Femur (tissue), 1 donor: Measurements from ENCODE around the gene PLA2R1.
A peak's percentile ranks its signal among the peaks of the same experiment; 100 is the strongest.
"Not testable (repeated sequence)": the region's sequence is repeated elsewhere in the genome, so short reads cannot be mapped to it uniquely, and the experiment has no call there.

Experiments used
- DNase-seq: peaks from one replicate; pipeline ENCODE4 v3.0.0-alpha.2; 2017

Gene PLA2R1

DNA sequence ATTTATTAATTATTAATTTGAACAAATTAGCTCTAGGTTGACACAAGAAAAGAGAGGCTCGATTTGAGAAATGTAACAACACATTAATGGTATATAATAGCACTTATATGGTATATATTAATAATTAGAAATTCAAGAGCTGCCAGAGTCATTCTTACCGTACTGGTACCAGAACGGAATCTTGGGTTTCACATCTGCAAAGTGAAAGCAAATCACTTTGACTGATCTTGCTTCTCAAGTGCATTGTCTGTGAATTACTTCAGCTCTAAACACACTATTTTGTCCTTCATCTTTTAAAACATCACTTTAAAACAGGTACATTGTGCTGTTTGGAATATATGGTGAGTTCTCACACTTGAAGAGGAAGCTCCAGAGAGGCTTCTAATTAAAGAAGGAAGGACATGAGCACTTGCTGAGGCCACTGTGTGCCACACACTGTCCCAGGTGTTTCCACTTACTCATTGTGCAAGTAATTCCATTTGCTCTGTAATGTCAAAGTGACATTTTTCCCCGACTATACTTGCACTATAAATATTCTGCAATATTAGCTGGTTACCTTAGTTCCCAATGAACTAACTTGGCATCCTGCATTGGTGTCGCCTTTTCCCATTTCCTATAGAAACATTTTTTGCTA is 85.8 kb downstream of the PLA2R1 start:
- DNase-seq = no peak

DNA sequence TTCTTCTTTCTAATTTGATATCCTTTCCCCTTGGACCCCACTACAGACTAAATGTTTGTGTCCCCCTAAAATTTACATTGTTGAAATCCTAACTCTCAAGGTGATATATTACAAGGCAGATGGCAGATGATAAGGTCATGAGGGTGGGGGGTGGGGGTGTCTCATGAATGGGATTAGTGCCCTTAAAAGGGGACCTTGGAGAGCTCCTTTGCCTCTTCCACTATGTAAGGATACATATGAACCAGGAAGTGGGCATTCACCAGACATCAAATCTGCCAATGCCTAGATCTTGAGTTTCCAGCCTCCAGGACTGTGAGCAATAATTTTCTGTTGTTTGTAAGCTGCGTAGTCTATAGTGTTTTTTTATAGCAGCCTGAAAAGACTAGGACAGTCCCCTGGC is 89.1 kb downstream of the PLA2R1 start:
- no peak for DNase-seq

DNA sequence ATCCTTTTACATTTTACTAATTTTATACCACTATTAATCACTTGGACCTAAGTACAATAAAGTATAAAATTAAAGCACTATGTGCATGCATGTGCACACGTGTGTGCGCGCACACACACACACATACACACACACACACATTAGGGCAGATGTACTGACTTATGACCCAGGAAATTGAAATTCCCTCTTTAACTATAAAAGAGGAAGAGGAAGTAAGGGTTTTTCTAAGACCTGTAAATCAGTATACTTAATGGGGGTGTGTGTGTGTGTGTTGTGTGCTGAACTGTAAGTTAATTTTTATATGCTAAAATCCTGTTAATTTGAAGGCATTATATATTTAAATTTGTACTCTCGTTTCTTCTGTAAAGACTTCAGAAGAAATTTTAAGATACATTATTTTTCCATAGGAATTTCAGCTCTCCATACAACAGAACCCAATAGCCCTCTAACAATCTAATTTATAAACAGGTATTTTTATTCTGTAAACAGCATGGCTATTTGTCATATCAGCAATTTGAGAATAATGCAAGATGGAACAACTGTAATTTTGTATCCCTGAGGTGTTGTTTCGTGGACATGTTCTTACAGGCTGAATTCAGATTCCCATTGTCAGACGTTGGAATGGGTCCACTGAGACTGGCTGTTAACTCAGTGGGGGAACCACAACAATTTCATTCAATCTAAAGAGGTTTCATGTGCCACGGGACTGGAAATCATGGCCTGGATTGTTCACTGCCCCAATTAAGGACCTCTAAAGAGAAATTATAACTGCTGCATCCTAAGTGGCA is 90.9 kb downstream of the PLA2R1 start:
- DNase-seq = no peak

DNA sequence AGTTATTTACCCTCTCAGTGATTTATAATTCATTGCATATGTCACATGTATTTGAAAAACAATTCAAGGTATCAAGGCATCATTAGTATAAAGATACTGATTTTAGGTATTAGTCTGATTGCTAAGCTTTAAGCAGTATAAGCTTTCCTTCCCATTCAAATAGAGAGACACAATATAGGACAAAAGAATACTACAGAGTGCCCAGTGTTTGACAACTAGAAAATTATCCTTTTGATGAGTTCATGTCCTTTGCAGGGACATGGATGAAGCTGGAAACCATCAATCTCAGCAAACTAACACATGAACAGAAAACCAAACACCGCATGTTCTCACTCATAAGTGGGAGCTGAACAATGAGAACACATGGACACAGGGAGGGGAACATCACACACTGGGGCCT is 91.9 kb downstream of the PLA2R1 start:
- DNase-seq = not testable (repeated sequence)

- peak; percentile 44 for DNase-seq
These were observed 94.0 kb downstream of the PLA2R1 start for GRCh38 chr2:159968279-159968900.

- no peak for DNase-seq
These were observed 98.7 kb downstream of the PLA2R1 start for GRCh38 chr2:159963700-159964099.

- not testable (repeated sequence) for DNase-seq
These were observed 99.9 kb downstream of the PLA2R1 start for GRCh38 chr2:159962513-159962912.

DNA sequence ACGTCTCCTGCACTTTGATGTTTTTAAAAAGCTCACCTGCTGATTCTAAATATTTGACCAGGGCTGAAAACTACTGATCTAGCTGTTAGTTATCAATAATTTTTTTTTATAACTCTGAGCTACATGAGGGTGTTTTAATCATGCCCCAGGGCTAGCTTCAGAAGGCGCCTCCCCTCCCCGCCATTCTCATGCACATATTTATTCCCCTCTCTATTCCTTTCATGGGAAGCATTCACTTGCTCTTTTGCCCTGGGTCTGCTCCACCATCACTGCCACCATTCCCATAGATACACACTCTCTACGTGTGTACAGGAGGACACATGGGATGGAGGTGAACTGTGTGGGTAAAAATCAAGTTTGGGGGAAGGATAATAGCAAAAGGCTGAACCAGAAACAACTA is 101.0 kb downstream of the PLA2R1 start:
- no peak for DNase-seq

DNA sequence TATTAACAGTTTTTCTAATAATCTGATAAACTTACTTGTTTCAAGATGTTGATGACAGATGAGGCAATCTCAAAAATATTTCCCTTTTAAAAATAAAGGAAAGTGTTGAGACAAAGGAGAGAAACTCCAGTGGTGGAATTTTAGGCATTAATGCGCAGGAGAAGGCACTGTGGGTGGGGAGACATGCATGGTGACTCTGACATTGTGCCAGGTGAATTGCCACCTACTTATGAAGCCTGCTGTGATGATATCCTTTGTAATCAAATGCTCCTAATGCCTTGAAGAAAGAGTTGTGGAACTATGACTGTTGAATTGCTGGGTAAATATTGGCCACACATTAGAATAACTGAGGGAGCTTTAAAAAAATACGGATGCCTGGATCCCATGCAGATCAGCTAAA is 101.4 kb downstream of the PLA2R1 start:
- no peak for DNase-seq

GRCh38 chr2:159960414-159960813 is 102.0 kb downstream of the PLA2R1 start:
- no peak for DNase-seq

- no peak for DNase-seq
These were observed 103.3 kb downstream of the PLA2R1 start for GRCh38 chr2:159959136-159959535.

DNA sequence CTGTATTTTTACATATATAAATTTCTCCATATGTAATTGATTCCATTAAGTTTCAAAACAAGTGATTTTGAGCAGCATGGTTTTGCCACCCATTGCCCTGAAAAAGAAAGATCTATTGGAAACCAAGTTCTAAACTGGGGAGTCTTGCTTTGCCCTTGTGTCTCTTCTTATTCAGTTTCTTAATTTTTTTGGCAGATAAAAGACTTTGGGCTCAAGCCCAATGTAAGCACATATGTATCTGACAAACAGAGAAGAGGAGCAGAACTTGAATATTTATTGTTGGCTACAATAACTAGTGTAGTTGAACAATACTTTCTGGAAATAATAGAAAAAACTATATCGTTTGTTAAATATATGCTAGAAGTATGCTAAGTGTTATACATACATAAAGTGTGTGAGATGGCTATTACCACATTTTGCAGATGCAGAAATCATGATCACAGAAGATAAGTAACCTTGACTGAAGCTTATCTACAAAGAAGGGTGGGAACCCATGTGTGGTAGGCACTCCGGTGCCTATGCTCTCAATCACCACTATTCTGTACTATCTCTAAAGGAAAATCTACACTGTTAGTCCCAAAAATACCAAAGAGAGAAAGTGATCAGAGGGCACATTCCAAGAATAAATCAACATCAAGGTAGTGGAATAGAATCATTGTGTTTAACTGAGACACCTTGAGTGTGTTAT is 109.1 kb downstream of the PLA2R1 start:
- DNase-seq = no peak

GRCh38 chr2:159946326-159946999 is 116.0 kb downstream of the PLA2R1 start:
- DNase-seq = no peak

DNA sequence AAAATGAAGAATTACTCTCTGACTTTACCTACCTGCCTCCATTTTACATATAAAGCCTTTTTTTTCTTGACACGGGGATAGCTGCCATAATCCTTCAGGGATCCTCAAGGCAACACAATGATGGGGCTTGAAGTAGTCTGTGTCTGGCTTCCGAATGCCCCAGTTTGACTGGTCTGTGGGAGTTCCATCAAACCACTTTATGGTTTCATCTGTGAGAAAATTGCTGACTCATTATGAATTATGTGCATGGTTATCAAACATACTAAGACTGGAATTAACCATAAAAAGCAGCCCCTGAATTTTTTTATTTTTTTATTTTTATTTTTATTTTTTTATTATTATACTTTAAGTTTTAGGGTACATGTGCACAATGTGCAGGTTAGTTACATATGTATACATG is 117.5 kb downstream of the PLA2R1 start:
- DNase-seq = no peak

DNA sequence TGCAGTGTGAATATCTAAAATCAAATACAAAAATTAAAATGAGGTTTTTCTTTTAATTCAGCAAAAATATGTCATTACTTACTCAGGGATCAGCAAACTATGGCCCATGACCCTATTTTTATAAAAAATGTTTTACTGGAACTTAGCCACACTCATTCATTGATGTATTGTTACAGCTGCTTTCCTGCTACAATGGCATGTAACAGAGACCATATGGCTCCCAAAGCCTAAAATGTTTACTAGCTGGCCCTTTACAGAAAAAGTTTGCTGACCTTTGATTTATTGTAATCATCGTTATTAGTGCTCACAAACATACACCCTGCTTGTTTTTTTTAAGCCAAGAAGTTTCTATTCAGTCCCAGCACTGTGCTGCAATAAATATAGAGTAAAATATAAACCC is 120.3 kb downstream of the PLA2R1 start:
- DNase-seq = no peak

GRCh38 chr2:159941729-159942128 is 120.7 kb downstream of the PLA2R1 start:
- DNase-seq = no peak

DNA sequence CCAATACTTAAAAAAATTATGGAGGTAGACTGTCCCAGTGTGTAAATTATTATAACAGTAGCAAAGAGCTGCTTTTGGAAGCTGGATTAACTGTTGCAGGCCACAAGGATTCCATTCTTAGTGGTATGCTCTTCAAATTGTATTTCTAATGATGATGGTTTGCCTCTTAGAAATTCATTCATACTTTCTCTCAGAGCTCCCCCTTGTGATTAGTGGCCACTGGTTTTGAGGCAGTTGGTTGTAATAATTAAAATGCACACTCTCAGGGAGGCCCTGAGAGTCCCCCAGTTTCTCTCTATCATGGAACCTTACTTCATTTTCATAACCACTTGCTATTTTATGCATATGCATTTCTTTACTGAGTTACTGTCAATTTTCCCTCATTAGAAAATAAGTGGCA is 122.5 kb downstream of the PLA2R1 start:
- DNase-seq = no peak

- DNase-seq = no peak
These were observed 124.0 kb downstream of the PLA2R1 start for GRCh38 chr2:159938395-159938794.

GRCh38 chr2:159936471-159936870 is 125.9 kb downstream of the PLA2R1 start:
- DNase-seq = no peak

DNA sequence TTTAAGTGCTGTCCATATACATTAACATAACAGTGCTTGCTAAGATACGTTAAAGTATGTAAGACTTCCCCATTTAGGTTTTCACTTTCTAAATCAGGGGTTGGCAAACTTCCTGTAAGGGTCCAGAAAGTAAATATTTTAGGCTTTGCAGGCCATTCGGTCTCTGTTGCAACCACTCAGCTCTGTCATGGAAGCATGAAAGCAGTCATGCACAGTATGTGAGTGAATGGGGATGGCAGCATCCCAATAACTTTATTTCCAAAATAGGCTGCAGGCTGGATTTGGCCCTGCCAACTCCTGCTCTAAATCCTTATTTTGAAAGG is 128.7 kb downstream of the PLA2R1 start:
- DNase-seq = peak; percentile 23

DNA sequence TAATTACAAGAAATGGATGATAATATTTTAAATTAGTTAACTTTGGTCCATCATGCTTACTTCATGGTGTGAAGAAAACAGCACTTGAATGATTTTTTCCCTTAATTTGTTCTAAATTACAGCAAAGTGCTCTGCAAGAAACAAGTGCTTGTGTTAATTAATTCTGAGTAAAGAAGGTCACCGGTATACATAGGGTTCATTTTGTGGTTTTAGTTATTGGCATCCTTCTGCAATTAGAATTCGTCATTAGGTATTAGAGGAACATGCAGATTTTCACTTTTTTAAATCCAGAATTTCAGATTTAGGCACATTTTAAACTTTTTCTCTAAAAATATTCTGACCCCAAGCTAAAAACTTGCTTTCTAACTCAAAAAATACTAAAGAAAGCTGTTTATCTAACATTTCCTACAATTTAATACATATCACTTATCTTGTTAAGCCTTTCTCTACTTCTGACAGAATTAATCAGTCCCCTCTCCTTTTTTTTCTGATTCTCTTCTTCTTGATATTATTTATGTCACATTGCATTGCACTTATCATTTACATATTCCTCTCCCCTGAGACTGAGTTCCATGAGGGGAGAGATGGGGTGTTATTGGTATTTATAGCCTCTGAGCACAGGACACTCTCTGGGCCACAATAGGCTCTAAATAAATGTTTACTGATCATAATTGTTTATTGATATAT is 129.2 kb downstream of the PLA2R1 start:
- no peak for DNase-seq

DNA sequence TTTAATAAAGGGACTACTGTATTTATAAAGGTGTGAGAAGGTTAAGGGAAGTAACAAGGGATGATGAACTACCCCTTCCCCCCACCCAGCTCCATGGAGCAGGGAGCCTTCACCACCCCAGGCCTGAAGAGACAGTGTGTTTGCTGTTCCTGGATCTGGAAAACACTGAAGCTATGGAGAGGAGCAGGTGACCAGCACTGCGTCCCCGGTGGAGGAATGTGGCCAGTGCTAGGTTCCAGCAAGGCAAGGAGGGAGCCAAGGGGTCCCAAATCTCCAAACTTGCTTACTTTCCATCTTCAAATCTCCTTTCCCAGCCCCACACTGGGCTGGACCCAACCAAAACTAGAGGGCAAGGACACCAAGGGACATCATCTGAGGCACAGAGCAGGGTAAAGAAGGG is 135.7 kb downstream of the PLA2R1 start:
- DNase-seq = no peak

GRCh38 chr2:159925975-159926374 is 136.4 kb downstream of the PLA2R1 start:
- no peak for DNase-seq
